ENCODE measurements around the gene PTPN13.

Gene PTPN13

GRCh38 chr4:86857341-86858052, 263.4 kb downstream of the PTPN13 start:
- DNase-seq (ENCODE audit: low read depth in 2 of 3, low spot score in 2 of 3), result no peak

Measured in activated CD8-positive, alpha-beta memory T cell treated with anti-CD3 and anti-CD28 coated beads for 48 hours (primary cell).